NCI-H2227 (cell line): Measurements from ENCODE around the gene RTN4.
A peak's percentile ranks its signal among the peaks of the same experiment; 100 is the strongest.
"Not testable (repeated sequence)": the region's sequence is repeated elsewhere in the genome, so short reads cannot be mapped to it uniquely, and the experiment has no call there.

Source experiments
- DNase-seq: peaks from one replicate; lab custom pipeline; 2025; ENCODE audit not compliant: unreplicated experiment; lab: John Stamatoyannopoulos, UW

RTN4 gene

GRCh38 chr2:55011831-55012671 is 38.2 kb downstream of the RTN4 start:
- no peak for DNase-seq

- DNase-seq, result peak; percentile 9
These were observed 39.3 kb downstream of the RTN4 start for GRCh38 chr2:55010915-55011314.

- DNase-seq, result peak; percentile 41
These were observed 40.1 kb downstream of the RTN4 start for GRCh38 chr2:55010149-55010591.

- no peak for DNase-seq
These were observed 40.8 kb downstream of the RTN4 start for GRCh38 chr2:55009277-55010060.

GRCh38 chr2:55006306-55006705 is 43.9 kb downstream of the RTN4 start:
- DNase-seq, result no peak

- no peak for DNase-seq
These were observed 46.3 kb downstream of the RTN4 start for GRCh38 chr2:55003706-55004639.

GRCh38 chr2:55001716-55002115 is 48.5 kb downstream of the RTN4 start:
- DNase-seq, result no peak

GRCh38 chr2:55000341-55000740 is 49.9 kb downstream of the RTN4 start:
- no peak for DNase-seq

GRCh38 chr2:54999182-54999581 is 51.1 kb downstream of the RTN4 start:
- peak; percentile 21 for DNase-seq

GRCh38 chr2:54997826-54998225 is 52.4 kb downstream of the RTN4 start:
- DNase-seq, result no peak

GRCh38 chr2:54995553-54995952 is 54.7 kb downstream of the RTN4 start:
- no peak for DNase-seq

- not testable (repeated sequence) for DNase-seq
These were observed 59.6 kb downstream of the RTN4 start for GRCh38 chr2:54990694-54991093.

GRCh38 chr2:54988612-54989011 is 61.6 kb downstream of the RTN4 start:
- DNase-seq, result no peak

- DNase-seq, result no peak
These were observed 64.0 kb downstream of the RTN4 start for GRCh38 chr2:54986264-54986663.

GRCh38 chr2:54984476-54984875 is 65.8 kb downstream of the RTN4 start:
- no peak for DNase-seq

- no peak for DNase-seq
These were observed 66.7 kb downstream of the RTN4 start for GRCh38 chr2:54983345-54984220.

- DNase-seq, result no peak
These were observed 68.9 kb downstream of the RTN4 start for GRCh38 chr2:54981385-54981784.

GRCh38 chr2:54979321-54980044 is 70.8 kb downstream of the RTN4 start:
- DNase-seq, result no peak

- no peak for DNase-seq
These were observed 73.1 kb downstream of the RTN4 start for GRCh38 chr2:54977149-54977548.
